Measurements from ENCODE around the gene MCRIP1.
A peak's percentile ranks its signal among the peaks of the same experiment; 100 is the strongest.

Gene MCRIP1

GRCh38 chr17:81833160-81833920 lies at the start of gene MCRIP1:
Gene MCRIP1 (minus strand): TSS chr17:81833291. CDS start chr17:81824506, 8,785 bp downstream.
- peak; percentile 98 for DNase-seq

GRCh38 chr17:81879121-81879520 lies 46.0 kb upstream of the MCRIP1 start:
- no peak for DNase-seq

GRCh38 chr17:81878294-81878693 lies 45.2 kb upstream of the MCRIP1 start:
- DNase-seq: no peak

GRCh38 chr17:81877569-81877968 lies 44.5 kb upstream of the MCRIP1 start:
- DNase-seq: no peak

GRCh38 chr17:81871387-81872230 lies 38.5 kb upstream of the MCRIP1 start:
- DNase-seq: peak; percentile 97

- DNase-seq: no peak
Measured at GRCh38 chr17:81870981-81871386, 37.9 kb upstream of the MCRIP1 start, which contains the start of gene ARHGDIA. Gene ARHGDIA (minus strand): TSS chr17:81871337. CDS start chr17:81869930, 1,407 bp downstream.

- DNase-seq: peak; percentile 58
Measured at GRCh38 chr17:81870131-81870980, 37.3 kb upstream of the MCRIP1 start.

- DNase-seq: peak; percentile 60
Measured at GRCh38 chr17:81869221-81870130, 36.4 kb upstream of the MCRIP1 start.

- no peak for DNase-seq
Measured at GRCh38 chr17:81868674-81869220, 35.7 kb upstream of the MCRIP1 start.

- DNase-seq: peak; percentile 18
Measured at GRCh38 chr17:81867991-81868673, 35.0 kb upstream of the MCRIP1 start.

- DNase-seq: peak; percentile 62
Measured at GRCh38 chr17:81867170-81867990, 34.3 kb upstream of the MCRIP1 start.

GRCh38 chr17:81866440-81867169 lies 33.5 kb upstream of the MCRIP1 start:
- DNase-seq: peak; percentile 41

GRCh38 chr17:81865733-81866439 lies 32.8 kb upstream of the MCRIP1 start:
- no peak for DNase-seq

GRCh38 chr17:81865358-81865732 lies 32.3 kb upstream of the MCRIP1 start:
- DNase-seq: no peak

GRCh38 chr17:81863833-81864768 lies 31.0 kb upstream of the MCRIP1 start:
- no peak for DNase-seq

- DNase-seq: no peak
Measured at GRCh38 chr17:81863123-81863675, 30.1 kb upstream of the MCRIP1 start.
